Thyroid gland (tissue), 4 donors: ENCODE results near the gene ADAMTS4.

Source experiments
- CTCF ChIP-seq, 6 experiments: fragments of 200-600 bp in 3 of 6; fragments of 450-650 bp in 3 of 6; sonication (generic) in 3 of 6; IDR thresholded peaks; one replicate each; pipeline ENCODE4 v1.5.1; 2016 to 2019; ENCODE audit warnings: antibody characterized with exemption in 6 of 6, mild to moderate bottlenecking in 2 of 6, inconsistent platforms in 1 of 6, moderate library complexity in 1 of 6
- POLR2A ChIP-seq, 2 donors: fragments of 450-650 bp; IDR thresholded peaks; one replicate each; pipeline ENCODE4 v1.6.1; 2017; ENCODE audit warnings: antibody characterized with exemption in 2 of 2, mild to moderate bottlenecking in 2 of 2, moderate library complexity in 1 of 2

DNA sequence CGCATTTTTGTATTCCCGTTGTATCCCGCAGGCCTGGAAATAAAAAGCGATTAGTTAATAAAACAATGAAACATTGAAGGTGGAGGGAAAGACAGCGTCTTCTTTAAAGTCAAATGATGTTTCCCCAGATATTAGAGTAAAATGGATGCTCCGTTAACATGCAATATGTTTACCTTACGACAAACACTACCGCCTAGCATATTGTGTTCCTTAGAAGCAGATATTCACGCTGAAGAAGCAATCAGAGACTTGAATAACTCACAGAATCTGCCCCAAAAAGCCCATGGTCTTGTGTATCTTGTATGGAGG is 21.0 kb downstream of the ADAMTS4 start:
- no peak for TF ChIP-seq CTCF (IDR thresholded peaks at IDR 0.05)
- no peak for TF ChIP-seq POLR2A (IDR thresholded peaks at IDR 0.05)
